ENCODE measurements around the gene CRISP2.

GRCh38 chr6:49666930-49667757, 46.2 kb downstream of the CRISP2 start:
- TF ChIP-seq CTCF (IDR thresholded peaks at IDR 0.05) = no peak
- no peak for TF ChIP-seq POLR2A (IDR thresholded peaks at IDR 0.05)

Data from body of pancreas (tissue), 4 donors.